Measurements from ENCODE around the gene AKAP6.

AKAP6 gene

GRCh38 chr14:32590157-32590556 lies 261.1 kb downstream of the AKAP6 start:
- no peak for DNase-seq

GRCh38 chr14:32593290-32593942 lies 264.3 kb downstream of the AKAP6 start:
- no peak for DNase-seq

GRCh38 chr14:32594766-32595165 lies 265.7 kb downstream of the AKAP6 start:
- no peak for DNase-seq

DNA sequence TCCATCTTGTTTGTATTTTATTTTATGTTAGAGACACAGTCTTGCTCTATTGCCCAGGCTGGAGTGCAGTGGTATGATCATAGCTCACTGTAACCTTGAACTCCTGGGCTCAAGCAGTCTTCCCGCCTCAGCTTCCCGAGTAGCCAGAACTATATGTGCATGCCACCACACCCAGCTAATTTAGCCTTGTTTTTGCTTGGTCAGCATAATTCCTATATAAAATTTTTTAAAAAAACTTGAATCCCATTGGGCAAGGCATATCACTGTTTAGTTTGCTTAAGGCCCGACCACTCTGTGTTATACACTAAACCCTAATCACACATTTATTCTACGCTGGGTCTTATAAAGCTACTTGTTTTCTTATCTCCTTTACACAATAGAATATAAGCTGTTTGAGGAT lies 266.4 kb downstream of the AKAP6 start:
- no peak for DNase-seq

DNA sequence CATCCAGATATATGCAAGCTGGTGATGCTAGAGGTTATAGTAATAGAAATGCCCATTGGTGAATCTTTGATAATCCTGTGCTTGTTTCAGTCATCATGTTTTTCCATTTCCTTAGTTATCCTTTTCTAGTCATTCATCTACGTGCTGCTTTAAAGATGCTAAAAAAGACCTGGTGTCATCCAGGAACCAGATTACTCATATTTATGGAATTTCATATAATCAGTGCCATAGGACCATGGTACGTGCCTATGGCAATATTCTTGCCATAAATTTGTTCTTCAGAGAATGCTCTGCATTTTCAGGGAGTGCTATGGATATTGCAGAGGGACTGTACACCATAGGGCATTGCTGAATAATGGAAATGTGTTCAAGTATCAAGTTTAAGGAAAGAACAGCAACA lies 267.3 kb downstream of the AKAP6 start:
- DNase-seq = no peak

- DNase-seq = no peak
Observed at GRCh38 chr14:32597771-32598170, 268.7 kb downstream of the AKAP6 start.

DNA sequence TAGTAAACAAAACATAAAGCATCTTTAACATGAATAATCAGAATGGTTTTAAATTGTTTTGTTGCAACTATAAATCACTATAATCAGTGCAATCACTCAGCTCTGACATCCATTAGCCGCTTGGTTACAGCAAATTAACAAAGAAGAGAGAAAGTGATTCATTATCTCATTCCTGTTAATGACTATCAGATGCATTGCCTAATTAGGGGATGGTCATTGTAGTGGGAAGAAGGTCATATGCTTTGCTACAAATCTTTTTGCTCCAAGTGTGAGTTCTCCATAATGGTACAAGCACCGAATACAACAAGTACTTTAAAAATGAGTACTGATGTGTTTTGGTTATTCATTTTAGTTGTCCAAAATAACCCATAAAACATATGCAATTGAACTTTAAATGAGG lies 272.0 kb downstream of the AKAP6 start:
- DNase-seq = no peak

DNA sequence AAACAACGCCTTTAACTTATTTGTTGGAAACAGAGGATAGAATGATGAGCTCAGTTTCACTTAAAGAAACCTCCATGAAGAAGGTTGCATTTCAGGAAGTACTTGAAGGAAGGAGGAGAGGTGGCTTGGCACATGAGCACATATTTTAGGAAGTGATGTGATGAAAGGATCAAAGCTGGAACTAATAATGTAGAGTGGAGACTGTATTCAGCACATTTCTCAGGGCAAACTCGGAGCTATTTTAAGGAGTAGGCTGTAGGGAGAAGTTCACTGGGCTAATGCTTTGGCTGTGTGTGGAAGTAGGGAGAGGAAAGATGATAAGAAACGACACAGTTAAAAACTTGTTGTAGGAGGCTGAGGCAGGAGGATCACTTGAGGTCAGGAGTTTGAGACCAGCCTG lies 272.8 kb downstream of the AKAP6 start:
- DNase-seq = no peak

GRCh38 chr14:32602699-32603098 lies 273.6 kb downstream of the AKAP6 start:
- no peak for DNase-seq

DNA sequence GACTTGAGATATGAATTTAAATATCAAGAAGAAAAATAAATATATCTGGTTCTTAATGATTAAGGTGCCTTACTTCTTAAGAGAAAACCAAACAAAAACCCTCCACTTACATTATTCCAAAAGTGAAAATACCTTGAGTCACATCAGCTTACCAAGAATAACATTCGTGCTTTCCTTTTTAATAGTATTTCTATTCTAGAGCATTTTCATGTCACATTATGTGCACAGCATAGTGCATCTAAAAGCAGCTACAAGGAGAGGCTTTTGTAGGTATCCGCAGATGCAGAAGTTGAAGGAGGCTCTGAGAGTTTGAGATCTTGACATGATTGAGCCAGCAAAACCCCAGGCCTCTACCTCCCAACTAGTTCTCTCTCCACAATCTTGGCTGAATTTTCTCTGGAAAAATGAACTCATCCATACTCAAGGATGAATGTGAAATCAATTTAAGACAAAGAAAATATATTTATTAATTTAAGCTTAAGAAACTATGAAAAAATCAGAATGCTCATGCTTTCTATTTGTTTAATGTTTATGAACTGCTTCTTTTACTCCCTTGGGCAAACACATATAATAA lies 275.0 kb downstream of the AKAP6 start:
- no peak for DNase-seq

DNA sequence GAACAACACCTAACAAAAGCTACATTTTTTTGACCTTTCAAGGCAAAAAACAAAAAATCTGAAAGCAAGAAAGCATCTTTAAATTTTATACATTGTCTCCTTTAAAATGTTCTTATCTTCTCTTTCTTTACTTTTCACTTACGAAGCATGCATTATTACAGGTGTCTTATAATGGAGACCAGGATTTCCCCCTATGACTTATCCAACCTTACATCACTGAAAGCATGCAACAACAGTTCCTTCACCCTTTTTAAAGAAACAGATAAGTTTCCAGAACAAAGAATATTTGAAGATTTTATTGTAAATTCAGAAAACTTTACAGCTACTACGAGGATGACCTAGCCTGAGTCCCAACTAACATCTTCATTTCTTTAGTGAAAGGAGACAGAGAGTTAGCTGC lies 277.2 kb downstream of the AKAP6 start:
- no peak for DNase-seq

- DNase-seq = no peak
Observed at GRCh38 chr14:32607399-32607798, 278.3 kb downstream of the AKAP6 start.

- no peak for DNase-seq
Observed at GRCh38 chr14:32608857-32609256, 279.8 kb downstream of the AKAP6 start.

- no peak for DNase-seq
Observed at GRCh38 chr14:32609388-32609787, 280.3 kb downstream of the AKAP6 start.

GRCh38 chr14:32611752-32612151 lies 282.7 kb downstream of the AKAP6 start:
- DNase-seq = no peak

GRCh38 chr14:32618991-32619390 lies 289.9 kb downstream of the AKAP6 start:
- DNase-seq = no peak

- DNase-seq = no peak
Observed at GRCh38 chr14:32620303-32620702, 291.2 kb downstream of the AKAP6 start.

DNA sequence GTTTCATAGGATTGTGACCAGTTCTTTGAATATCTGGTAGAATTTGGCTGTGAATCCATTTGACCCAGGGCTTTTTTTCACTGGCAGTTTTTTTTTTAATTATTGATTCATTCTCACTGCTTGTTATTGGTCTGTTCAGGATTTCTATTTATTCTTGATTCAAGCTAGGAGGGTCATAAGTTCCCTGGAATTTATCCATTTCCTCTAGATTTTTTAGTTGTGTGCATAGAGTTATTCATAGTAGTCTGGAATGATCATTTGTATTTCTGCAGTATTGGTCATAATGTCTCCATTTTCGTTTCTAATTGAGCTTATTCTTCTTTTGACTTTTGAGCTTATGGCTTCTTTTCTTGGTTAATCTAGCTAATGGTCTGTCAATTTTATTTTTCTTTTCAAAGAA lies 291.6 kb downstream of the AKAP6 start:
- no peak for DNase-seq

GRCh38 chr14:32621585-32621984 lies 292.5 kb downstream of the AKAP6 start:
- DNase-seq = no peak

- DNase-seq = no peak
Observed at GRCh38 chr14:32622742-32623141, 293.6 kb downstream of the AKAP6 start.

DNA sequence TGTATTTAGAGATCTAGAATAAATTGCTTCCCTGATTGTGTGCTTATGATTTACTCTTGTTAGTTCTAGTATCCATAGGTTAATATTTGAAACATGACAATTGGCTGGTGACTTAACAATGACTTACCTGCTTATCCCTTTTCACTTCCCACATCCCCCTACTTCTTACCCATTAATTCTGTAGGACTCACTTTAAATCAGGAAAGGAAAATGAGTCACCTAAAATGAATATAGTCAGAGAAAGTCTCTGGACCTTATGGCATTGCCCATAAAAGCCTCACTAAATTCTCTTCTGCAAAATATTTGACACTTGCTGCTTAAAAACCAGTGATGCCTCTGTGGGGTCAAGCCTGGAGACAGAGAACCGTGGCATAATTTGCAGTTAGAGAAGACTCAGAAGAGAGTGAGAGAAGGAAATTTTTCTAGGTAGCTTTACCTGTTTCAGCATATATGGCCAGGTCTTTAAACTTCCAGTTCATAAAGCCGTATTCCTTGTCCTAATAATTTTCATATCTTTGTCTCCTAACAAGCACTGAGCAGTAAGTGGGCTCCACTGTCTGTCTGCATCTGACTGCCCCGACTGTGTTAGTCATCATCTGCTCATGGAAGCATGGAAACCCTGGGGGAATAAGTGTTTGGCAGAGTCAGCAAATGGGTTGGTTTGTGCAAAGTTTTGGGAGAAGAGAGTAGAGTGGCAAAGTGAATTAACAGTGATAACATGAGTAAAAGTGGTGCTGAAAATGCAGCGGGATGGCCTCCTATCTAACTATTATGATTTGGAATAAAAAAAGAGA lies 294.4 kb downstream of the AKAP6 start:
- no peak for DNase-seq

- DNase-seq = no peak
Observed at GRCh38 chr14:32625211-32625610, 296.1 kb downstream of the AKAP6 start.

GRCh38 chr14:32627545-32628298 lies 298.6 kb downstream of the AKAP6 start:
- DNase-seq = no peak

- DNase-seq = no peak
Observed at GRCh38 chr14:32629236-32629635, 300.1 kb downstream of the AKAP6 start.
